Measurements from ENCODE around the gene DGAT2L6. TPM values are rescaled to one million over a fixed set of nuclear protein-coding genes. Genes with fewer than 3 reads are reported as not detected.

DGAT2L6 gene
- total RNA-seq, 2 experiments from 2014 or later, result not detected

DNA sequence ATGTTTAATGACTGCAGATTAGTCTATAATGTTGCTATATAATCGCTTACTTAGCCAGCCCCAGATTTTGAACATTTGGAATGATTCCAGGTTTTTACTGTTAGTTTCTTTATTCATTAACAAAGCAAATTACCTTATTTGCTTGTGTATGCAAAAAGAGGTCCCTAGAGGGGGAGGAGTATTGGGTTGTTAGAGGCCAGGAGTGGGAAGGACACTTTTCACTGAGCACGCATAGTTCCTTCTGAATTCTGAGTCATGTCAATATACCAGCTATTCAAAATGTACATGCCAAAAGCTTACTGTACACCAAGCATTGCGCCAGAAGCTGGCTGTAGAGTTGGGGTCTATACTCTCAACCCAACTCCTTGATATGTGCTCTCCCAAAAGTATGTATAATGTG, 5.1 kb upstream of the DGAT2L6 start:
- Histone ChIP-seq H3K4me1 (ENCODE audit: insufficient read depth, low read length, poor library complexity, severe bottlenecking) (no peaks in the 10 kb centered on the region), H2AFZ (ENCODE audit: low read length) (no peak overlapping the region), H3K36me3 (ENCODE audit: insufficient read depth, low read length) (0 out of 2 replicates have a peak, but pooled peaks cover 5% of the 10 kb centered on the region), H3K4me3 (ENCODE audit: low read depth, low read length, poor library complexity, severe bottlenecking) (no peak overlapping the region), H3K27ac (ENCODE audit: low read depth, low read length, poor library complexity, severe bottlenecking) (no peak overlapping the region), H3K9me3 (ENCODE audit: low read length) (no peaks in the 10 kb centered on the region), H3K4me2 (ENCODE audit: low read length) (no peak overlapping the region), H3K9me2 (ENCODE audit: insufficient read depth, low read length) (no peaks in the 10 kb centered on the region), H4K20me1 (ENCODE audit: insufficient read depth, low read length) (no peaks in the 10 kb centered on the region), H3K79me2 (ENCODE audit: insufficient read depth, low read depth, low read length) (no peaks in the 10 kb centered on the region)
- DNase-seq (ENCODE audit: low spot score), result no peak
- ChIA-PET POLR2A (interaction anchor here (0.6 kb wide), 1 partner anchor 752 kb away, joined by 3 read pairs; no protein-coding TSS in a partner anchor), CTCF (ENCODE audit: unreplicated experiment) (no interaction called here)
- intact Hi-C loops (cut with micrococcal nuclease; ENCODE audit: unreplicated experiment), result no loop called here
- BruUV-seq (replicated peaks), result no TSS peak
- TF ChIP-seq, protein P1, sequence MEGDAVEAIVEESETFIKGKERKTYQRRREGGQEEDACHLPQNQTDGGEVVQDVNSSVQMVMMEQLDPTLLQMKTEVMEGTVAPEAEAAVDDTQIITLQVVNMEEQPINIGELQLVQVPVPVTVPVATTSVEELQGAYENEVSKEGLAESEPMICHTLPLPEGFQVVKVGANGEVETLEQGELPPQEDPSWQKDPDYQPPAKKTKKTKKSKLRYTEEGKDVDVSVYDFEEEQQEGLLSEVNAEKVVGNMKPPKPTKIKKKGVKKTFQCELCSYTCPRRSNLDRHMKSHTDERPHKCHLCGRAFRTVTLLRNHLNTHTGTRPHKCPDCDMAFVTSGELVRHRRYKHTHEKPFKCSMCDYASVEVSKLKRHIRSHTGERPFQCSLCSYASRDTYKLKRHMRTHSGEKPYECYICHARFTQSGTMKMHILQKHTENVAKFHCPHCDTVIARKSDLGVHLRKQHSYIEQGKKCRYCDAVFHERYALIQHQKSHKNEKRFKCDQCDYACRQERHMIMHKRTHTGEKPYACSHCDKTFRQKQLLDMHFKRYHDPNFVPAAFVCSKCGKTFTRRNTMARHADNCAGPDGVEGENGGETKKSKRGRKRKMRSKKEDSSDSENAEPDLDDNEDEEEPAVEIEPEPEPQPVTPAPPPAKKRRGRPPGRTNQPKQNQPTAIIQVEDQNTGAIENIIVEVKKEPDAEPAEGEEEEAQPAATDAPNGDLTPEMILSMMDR (conservative IDR thresholded peaks at IDR 0.05; ENCODE audit: low read length), result no peak
- no peak for TF ChIP-seq EZH2phosphoT487 (IDR thresholded peaks at IDR 0.05; ENCODE audit: borderline replicate concordance, low read depth, low read length)

DNA sequence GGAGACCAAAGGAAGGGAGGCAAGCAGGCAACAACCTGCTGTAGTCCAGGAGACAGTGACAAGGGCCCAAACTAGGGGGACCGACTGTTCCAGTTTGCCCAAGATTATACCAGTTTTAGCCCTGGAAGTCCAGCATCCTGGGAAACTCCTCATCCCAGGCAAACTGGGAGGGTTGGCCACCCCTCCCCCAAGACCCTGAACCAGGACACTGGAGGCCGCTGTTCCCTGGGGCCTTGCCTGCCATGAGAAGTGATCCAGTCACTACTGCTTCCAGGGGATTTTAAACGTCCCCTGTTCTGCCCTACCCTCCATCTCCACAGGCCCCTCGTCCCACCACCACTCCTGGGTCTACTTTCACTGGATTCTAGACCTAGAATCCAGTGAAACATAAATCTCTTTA, 4.3 kb upstream of the DGAT2L6 start:
- Histone ChIP-seq H3K79me2 (ENCODE audit: insufficient read depth, low read depth, low read length) (no peaks in the 10 kb centered on the region), H3K4me3 (ENCODE audit: low read depth, low read length, poor library complexity, severe bottlenecking) (no peak overlapping the region), H3K9me2 (ENCODE audit: insufficient read depth, low read length) (no peaks in the 10 kb centered on the region), H4K20me1 (ENCODE audit: insufficient read depth, low read length) (no peaks in the 10 kb centered on the region), H3K27ac (ENCODE audit: low read depth, low read length, poor library complexity, severe bottlenecking) (no peak overlapping the region), H3K4me2 (ENCODE audit: low read length) (no peak overlapping the region), H2AFZ (ENCODE audit: low read length) (no peak overlapping the region), H3K9me3 (ENCODE audit: low read length) (no peaks in the 10 kb centered on the region), H3K36me3 (ENCODE audit: insufficient read depth, low read length) (no peaks in the 10 kb centered on the region), H3K4me1 (ENCODE audit: insufficient read depth, low read length, poor library complexity, severe bottlenecking) (no peaks in the 10 kb centered on the region)
- ChIA-PET CTCF (ENCODE audit: unreplicated experiment) (no interaction called here), POLR2A (interaction anchor here (0.6 kb wide), 1 partner anchor 751 kb away, joined by 3 read pairs; no protein-coding TSS in a partner anchor)
- intact Hi-C loops (cut with micrococcal nuclease; ENCODE audit: unreplicated experiment), result no loop called here
- no peak for DNase-seq (ENCODE audit: low spot score)
- BruUV-seq (replicated peaks), result no TSS peak
- TF ChIP-seq, protein P1 (conservative IDR thresholded peaks at IDR 0.05; ENCODE audit: low read length), result no peak
- TF ChIP-seq EZH2phosphoT487 (IDR thresholded peaks at IDR 0.05; ENCODE audit: borderline replicate concordance, low read depth, low read length), result no peak

DNA sequence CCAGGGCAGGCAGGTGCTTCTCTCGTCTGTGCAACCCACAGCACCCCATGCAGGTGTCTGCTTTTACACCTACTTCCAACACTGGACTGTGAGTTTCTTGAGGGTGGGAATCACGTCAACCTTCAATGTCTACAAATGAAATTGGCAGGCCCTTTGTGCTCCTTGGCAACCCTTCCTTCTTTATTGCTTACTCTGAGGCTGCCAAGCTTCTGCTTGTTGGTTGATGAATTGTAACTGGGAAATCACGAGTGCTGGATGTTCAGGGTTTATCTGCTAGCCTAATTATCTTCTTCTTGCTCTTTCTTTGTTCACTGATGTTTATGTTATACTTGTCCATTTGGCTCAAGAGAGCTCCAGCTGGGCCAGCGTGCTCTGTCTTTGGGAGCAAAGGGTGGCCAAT, 2.5 kb upstream of the DGAT2L6 start:
- ChIA-PET POLR2A (no interaction called here), CTCF (ENCODE audit: unreplicated experiment) (no interaction called here)
- DNase-seq (ENCODE audit: low spot score), result no peak
- Histone ChIP-seq H4K20me1 (ENCODE audit: insufficient read depth, low read length) (no peaks in the 10 kb centered on the region), H3K4me2 (ENCODE audit: low read length) (no peak overlapping the region), H3K36me3 (ENCODE audit: insufficient read depth, low read length) (no peaks in the 10 kb centered on the region), H3K79me2 (ENCODE audit: insufficient read depth, low read depth, low read length) (no peaks in the 10 kb centered on the region), H3K27ac (ENCODE audit: low read depth, low read length, poor library complexity, severe bottlenecking) (no peak overlapping the region), H2AFZ (ENCODE audit: low read length) (no peak overlapping the region), H3K4me1 (ENCODE audit: insufficient read depth, low read length, poor library complexity, severe bottlenecking) (no peaks in the 10 kb centered on the region), H3K9me3 (ENCODE audit: low read length) (no peaks in the 10 kb centered on the region), H3K9me2 (ENCODE audit: insufficient read depth, low read length) (no peaks in the 10 kb centered on the region), H3K4me3 (ENCODE audit: low read depth, low read length, poor library complexity, severe bottlenecking) (no peak overlapping the region)
- BruUV-seq (replicated peaks), result no TSS peak
- no peak for TF ChIP-seq EZH2phosphoT487 (IDR thresholded peaks at IDR 0.05; ENCODE audit: borderline replicate concordance, low read depth, low read length)
- TF ChIP-seq, protein P1 (conservative IDR thresholded peaks at IDR 0.05; ENCODE audit: low read length), result no peak
- intact Hi-C loops (cut with micrococcal nuclease; ENCODE audit: unreplicated experiment), result no loop called here
